WERI-Rb-1 (cell line): ENCODE data around the gene SCUBE2.
"Not testable (repeated sequence)": the region's sequence is repeated elsewhere in the genome, so short reads cannot be mapped to it uniquely, and the experiment has no call there.

Experiments
- DNase-seq: peaks from one replicate; pipeline ENCODE4 v3.0.0-alpha.2; 2020
- H3K27ac ChIP-seq: fragments of 250-450 bp; sonication (Bioruptor Pico); 2 replicates; pipeline ENCODE4 v1.5.1; 2020; ENCODE audit warnings: mild to moderate bottlenecking, moderate library complexity
- H3K27me3 ChIP-seq: fragments of 250-450 bp; sonication (Bioruptor Pico); 2 replicates; pipeline ENCODE4 v1.5.1; 2021; ENCODE audit warnings: mild to moderate bottlenecking, low read depth, moderate library complexity; ENCODE audit not compliant: insufficient read depth, severe bottlenecking
- H3K36me3 ChIP-seq: fragments of 250-450 bp; sonication (Bioruptor Pico); 2 replicates; pipeline ENCODE4 v1.5.1; 2020; ENCODE audit warnings: mild to moderate bottlenecking, moderate library complexity
- H3K4me3 ChIP-seq: 2 replicates; pipeline ENCODE4 v1.5.1; 2011; ENCODE audit warnings: low read depth, mild to moderate bottlenecking, control low read depth, low read length
- H3K9me3 ChIP-seq: fragments of 250-450 bp; sonication (Bioruptor Pico); 2 replicates; pipeline ENCODE4 v1.5.1; 2021; ENCODE audit warnings: mild to moderate bottlenecking, moderate library complexity; ENCODE audit not compliant: severe bottlenecking
- TF ChIP-seq, protein P1 (sequence below): IDR thresholded peaks from 2 replicates; pipeline ENCODE4 v1.5.1; 2011; ENCODE audit warnings: low read depth, mild to moderate bottlenecking, control low read depth, inconsistent platforms, low read length

The SCUBE2 gene

GRCh38 chr11:8985462-8985861 is 105.9 kb downstream of the SCUBE2 start:
- H3K9me3 ChIP-seq: no peaks in the 10 kb centered on the region
- H3K36me3 ChIP-seq: no peaks in the 10 kb centered on the region
- no peak overlapping the region for H3K4me3 ChIP-seq
- H3K27ac ChIP-seq: no peak overlapping the region
- H3K27me3 ChIP-seq: no peaks in the 10 kb centered on the region
- no peak for DNase-seq
- TF ChIP-seq, protein P1, sequence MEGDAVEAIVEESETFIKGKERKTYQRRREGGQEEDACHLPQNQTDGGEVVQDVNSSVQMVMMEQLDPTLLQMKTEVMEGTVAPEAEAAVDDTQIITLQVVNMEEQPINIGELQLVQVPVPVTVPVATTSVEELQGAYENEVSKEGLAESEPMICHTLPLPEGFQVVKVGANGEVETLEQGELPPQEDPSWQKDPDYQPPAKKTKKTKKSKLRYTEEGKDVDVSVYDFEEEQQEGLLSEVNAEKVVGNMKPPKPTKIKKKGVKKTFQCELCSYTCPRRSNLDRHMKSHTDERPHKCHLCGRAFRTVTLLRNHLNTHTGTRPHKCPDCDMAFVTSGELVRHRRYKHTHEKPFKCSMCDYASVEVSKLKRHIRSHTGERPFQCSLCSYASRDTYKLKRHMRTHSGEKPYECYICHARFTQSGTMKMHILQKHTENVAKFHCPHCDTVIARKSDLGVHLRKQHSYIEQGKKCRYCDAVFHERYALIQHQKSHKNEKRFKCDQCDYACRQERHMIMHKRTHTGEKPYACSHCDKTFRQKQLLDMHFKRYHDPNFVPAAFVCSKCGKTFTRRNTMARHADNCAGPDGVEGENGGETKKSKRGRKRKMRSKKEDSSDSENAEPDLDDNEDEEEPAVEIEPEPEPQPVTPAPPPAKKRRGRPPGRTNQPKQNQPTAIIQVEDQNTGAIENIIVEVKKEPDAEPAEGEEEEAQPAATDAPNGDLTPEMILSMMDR: no peak

DNA sequence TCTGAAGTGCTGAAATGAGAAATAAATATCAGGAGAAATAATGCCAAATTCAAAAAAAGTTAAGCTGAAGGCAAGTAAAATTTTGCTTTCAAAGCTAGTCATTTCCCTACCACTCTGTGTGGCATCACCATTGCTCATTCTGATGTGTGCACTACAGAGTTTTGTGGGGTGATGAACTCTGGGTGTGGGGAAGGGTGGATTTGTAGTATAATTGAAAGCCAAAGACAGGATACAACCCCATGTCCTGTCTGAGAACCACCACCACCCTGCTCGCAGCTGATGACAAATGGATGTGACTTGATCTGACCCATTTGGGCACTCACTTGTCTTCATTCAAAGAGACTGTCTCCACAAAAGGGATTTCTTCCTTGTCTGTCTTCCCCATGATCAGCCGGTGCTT is 107.8 kb downstream of the SCUBE2 start:
- Histone ChIP-seq H3K36me3 (no peaks in the 10 kb centered on the region), H3K27ac (no peak overlapping the region), H3K4me3 (no peak overlapping the region), H3K27me3 (no peaks in the 10 kb centered on the region), H3K9me3 (no peaks in the 10 kb centered on the region)
- no peak for DNase-seq
- TF ChIP-seq, protein P1: no peak

- Histone ChIP-seq H3K27me3 (no peaks in the 10 kb centered on the region), H3K36me3 (no peaks in the 10 kb centered on the region), H3K27ac (no peak overlapping the region), H3K4me3 (no peak overlapping the region), H3K9me3 (no peaks in the 10 kb centered on the region)
- no peak for DNase-seq
- TF ChIP-seq, protein P1: no peak
Observed at GRCh38 chr11:8980485-8980884, 110.9 kb downstream of the SCUBE2 start.

DNA sequence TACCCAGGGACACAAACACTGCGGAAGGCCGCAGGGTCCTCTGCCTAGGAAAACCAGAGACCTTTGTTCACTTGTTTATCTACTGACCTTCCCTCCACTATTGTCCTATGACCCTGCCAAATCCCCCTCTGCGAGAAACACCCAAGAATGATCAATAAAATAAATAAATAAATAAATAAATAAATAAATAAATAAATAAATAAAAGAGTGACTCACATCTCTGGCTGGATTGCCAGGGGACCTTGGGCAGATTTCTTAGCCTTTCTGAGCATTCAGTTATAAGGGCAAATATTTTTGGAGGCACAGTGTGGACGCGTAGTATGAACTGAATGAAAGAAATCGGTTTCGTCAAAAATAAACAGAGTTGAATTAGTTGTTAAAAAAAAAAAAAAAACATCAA is 112.0 kb downstream of the SCUBE2 start:
- not testable (repeated sequence) for H3K36me3 ChIP-seq, H3K4me3 ChIP-seq, H3K27ac ChIP-seq, DNase-seq, H3K27me3 ChIP-seq, H3K9me3 ChIP-seq

GRCh38 chr11:8973121-8973520 is 118.3 kb downstream of the SCUBE2 start:
- no peak for DNase-seq
- TF ChIP-seq, protein P1: no peak

DNA sequence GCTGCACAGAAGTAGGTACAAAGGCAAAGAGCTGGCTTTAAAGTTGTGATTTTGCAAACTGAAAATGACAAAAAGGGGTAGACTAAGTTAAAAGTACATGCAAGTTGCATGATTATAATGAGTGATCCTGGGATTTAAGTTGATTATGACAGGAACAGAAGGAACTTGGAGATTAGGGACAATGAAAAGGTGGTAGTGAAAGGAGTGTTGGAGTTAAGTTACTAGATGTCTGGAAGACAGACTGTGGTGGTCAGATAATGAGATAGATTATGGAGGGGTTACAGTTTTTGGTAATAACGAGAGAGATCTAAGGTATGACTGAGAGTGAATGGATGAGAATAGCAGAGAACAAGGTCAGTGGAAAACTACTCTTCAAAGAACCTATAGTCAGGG is 119.5 kb downstream of the SCUBE2 start:
- no peaks in the 10 kb centered on the region for H3K27me3 ChIP-seq
- TF ChIP-seq, protein P1: no peak
- no peak overlapping the region for H3K4me3 ChIP-seq
- H3K27ac ChIP-seq: no peak overlapping the region
- no peak for DNase-seq
- H3K9me3 ChIP-seq: no peaks in the 10 kb centered on the region
- no peaks in the 10 kb centered on the region for H3K36me3 ChIP-seq

More at GRCh38 chr11:8973121-8973520, 118.3 kb downstream of the SCUBE2 start:
- Histone ChIP-seq H3K27ac (no peak overlapping the region), H3K36me3 (no peaks in the 10 kb centered on the region), H3K9me3 (no peaks in the 10 kb centered on the region), H3K4me3 (no peak overlapping the region), H3K27me3 (no peaks in the 10 kb centered on the region)
